Stimulated activated effector memory CD8-positive, alpha-beta T cell treated with anti-CD3 and anti-CD28 coated beads, Interleukin-12 subunit alpha, Interleukin-12 subunit beta, amount 100 ng/mL, for 72 hours (primary cell): Measurements from ENCODE around the gene KISS1R.
A peak's percentile ranks its signal among the peaks of the same experiment; 100 is the strongest.
"Not testable (repeated sequence)": the region's sequence is repeated elsewhere in the genome, so short reads cannot be mapped to it uniquely, and the experiment has no call there.

Experiments
- ATAC-seq: fragments of 150-1000 bp; cut with Tn5 transposase; 2 replicates; pipeline ENCODE4 v1.10.0; 2021
- DNase-seq, 2 donors: peaks; one replicate each; pipeline ENCODE4 v3.0.0; 2021 to 2022; ENCODE audit warnings: low spot score in 2 of 2
- H3K27ac Mint-ChIP-seq: one replicate; pipeline ENCODE4 v1.8.0; 2022; ENCODE audit warnings: mild to moderate bottlenecking, mixed read lengths
- H3K36me3 Mint-ChIP-seq: one replicate; pipeline ENCODE4 v1.8.0; 2022; ENCODE audit warnings: mild to moderate bottlenecking, mixed read lengths
- H3K4me1 Mint-ChIP-seq: one replicate; pipeline ENCODE4 v1.8.0; 2022; ENCODE audit warnings: mixed read lengths
- H3K4me3 Mint-ChIP-seq: one replicate; pipeline ENCODE4 v1.8.0; 2022; ENCODE audit warnings: mild to moderate bottlenecking, mixed read lengths
- H3K9me3 Mint-ChIP-seq: one replicate; pipeline ENCODE4 v1.8.0; 2022; ENCODE audit warnings: mixed read lengths

KISS1R gene

GRCh38 chr19:890831-891230 lies 26.3 kb upstream of the KISS1R start:
- Mint-ChIP-seq H3K4me1 (peaks cover 19% of the 10 kb centered on the region), H3K36me3 (peaks cover 60% of the 10 kb centered on the region), H3K9me3 (no peaks in the 10 kb centered on the region), H3K27ac (peak overlapping the region; percentile 72), H3K4me3 (peak overlapping the region; percentile 68)
- no peak for ATAC-seq
- no peak for DNase-seq

GRCh38 chr19:891421-892200 lies 25.5 kb upstream of the KISS1R start:
- Mint-ChIP-seq H3K36me3 (peaks cover 66% of the 10 kb centered on the region), H3K4me1 (peaks cover 24% of the 10 kb centered on the region), H3K27ac (peak overlapping the region; percentile 100), H3K4me3 (peak overlapping the region; percentile 87)
- not testable (repeated sequence) for ATAC-seq, DNase-seq, H3K9me3 Mint-ChIP-seq

DNA sequence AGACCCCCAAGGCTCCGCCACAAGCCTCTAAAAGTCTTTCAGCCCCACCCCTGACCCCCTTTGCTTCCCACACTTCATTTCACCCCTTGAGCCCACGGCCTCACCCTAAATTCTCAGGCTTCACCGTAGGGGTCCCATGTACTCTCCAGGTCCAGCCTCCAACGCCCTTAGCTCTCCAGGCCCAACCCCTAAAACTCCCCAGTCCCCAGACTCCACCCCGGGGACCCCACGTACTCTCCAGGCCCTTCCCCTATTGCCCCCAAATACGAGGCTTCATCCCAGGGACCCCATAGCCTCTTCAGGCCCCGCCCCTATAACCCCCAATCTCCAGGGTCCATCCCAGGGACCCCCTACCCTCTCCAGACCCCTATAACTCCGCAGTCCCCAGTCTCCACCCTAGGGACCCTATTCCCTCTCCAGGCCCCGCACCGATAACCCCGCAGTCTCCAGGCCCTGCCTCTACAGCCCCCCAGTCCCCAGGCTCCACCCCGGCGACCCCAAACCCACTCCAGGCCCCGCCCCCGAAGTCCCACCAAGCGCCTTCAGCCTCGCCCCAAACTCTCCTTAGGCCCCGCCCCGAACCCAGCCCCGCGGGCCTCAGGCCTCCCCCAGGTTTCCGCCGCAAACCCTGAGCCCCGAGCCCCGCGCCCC lies 24.8 kb upstream of the KISS1R start:
- no peaks in the 10 kb centered on the region for H3K9me3 Mint-ChIP-seq
- ATAC-seq, result peak; percentile 44
- peaks cover 66% of the 10 kb centered on the region for H3K36me3 Mint-ChIP-seq
- H3K4me3 Mint-ChIP-seq, result peak overlapping the region; percentile 87
- DNase-seq, result no peak
- peaks cover 28% of the 10 kb centered on the region for H3K4me1 Mint-ChIP-seq
- peak overlapping the region; percentile 100 for H3K27ac Mint-ChIP-seq

DNA sequence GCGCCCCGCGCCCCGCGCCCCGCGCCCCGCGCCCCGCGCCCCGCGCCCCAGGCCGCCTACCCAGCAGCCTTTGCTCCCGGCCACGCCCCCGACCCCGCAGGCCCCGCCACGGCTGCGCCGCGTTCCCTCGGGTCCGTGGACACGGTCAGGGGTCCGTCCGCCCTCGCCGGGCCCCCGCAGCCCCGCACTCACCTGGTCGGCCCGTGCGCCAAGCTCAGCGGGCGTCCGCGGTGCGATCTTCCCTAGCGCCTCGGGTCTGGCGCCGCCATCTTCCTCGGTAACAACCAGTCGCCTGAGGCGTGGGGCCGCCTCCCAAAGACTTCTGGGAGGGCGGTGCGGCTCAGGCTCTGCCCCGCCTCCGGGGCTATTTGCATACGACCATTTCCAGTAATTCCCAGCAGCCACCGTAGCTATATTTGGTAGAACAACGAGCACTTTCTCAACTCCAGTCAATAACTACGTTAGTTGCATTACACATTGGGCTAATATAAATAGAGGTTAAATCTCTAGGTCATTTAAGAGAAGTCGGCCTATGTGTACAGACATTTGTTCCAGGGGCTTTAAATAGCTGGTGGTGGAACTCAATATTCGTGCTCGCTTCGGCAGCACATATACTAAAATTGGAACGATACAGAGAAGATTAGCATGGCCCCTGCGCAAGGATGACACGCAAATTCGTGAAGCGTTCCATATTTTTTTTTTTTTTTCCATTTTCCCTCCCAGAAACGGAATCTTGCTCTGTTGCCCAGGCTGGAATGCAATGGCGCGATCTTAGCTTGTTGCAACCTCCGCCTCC lies 24.0 kb upstream of the KISS1R start, which contains the start of the genes MED16 and RNU6-9:
Gene MED16, minus strand, starts transcription at position 294 of the 796 bp plus-strand sequence. CDS start 2,056 bp downstream, outside the sequence.
Gene RNU6-9, plus strand, starts transcription at position 591 of the 796 bp plus-strand sequence.
- peak within 1 kb of the TSS; percentile 100 for H3K27ac Mint-ChIP-seq
- peaks cover 28% of the 10 kb centered on the region for H3K4me1 Mint-ChIP-seq
- no peaks in the 10 kb centered on the region for H3K9me3 Mint-ChIP-seq
- peaks cover 68% of the 10 kb centered on the region for H3K36me3 Mint-ChIP-seq
- peak; percentile 76 to 93 for DNase-seq
- ATAC-seq, result peak; percentile 93
- peak within 1 kb of the TSS; percentile 87 for H3K4me3 Mint-ChIP-seq

DNA sequence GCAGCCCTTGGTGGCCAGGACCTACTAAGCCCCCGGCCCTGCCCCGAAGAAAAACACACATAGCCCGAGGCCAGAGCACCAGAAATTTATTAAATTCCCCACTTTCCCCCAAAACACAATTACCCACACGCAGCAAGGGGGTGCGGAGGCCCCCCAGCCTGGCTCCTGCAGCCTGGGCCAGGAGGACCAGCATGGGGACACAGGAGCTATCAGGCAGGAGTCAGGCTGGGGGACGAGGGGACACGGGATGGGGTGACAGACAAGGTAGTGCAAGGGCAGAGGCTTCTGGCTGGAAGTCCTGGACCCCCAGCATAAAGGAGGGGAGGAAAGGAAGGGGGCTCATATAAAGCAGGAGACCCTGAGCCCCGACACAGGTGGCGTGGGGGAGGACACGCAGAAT lies 20.7 kb upstream of the KISS1R start:
- Mint-ChIP-seq H3K27ac (peak overlapping the region; percentile 26), H3K4me3 (no peak overlapping the region), H3K9me3 (no peaks in the 10 kb centered on the region), H3K36me3 (peaks cover 50% of the 10 kb centered on the region), H3K4me1 (peaks cover 21% of the 10 kb centered on the region)
- no peak for DNase-seq
- ATAC-seq, result no peak

- ATAC-seq (no peak), DNase-seq (no peak)
- H3K27ac Mint-ChIP-seq, result peak overlapping the region; percentile 26
- H3K9me3 Mint-ChIP-seq, result no peaks in the 10 kb centered on the region
- H3K4me1 Mint-ChIP-seq, result peaks cover 20% of the 10 kb centered on the region
- peaks cover 51% of the 10 kb centered on the region for H3K36me3 Mint-ChIP-seq
- H3K4me3 Mint-ChIP-seq, result no peak overlapping the region
Measured at GRCh38 chr19:896999-897398, 20.1 kb upstream of the KISS1R start.

DNA sequence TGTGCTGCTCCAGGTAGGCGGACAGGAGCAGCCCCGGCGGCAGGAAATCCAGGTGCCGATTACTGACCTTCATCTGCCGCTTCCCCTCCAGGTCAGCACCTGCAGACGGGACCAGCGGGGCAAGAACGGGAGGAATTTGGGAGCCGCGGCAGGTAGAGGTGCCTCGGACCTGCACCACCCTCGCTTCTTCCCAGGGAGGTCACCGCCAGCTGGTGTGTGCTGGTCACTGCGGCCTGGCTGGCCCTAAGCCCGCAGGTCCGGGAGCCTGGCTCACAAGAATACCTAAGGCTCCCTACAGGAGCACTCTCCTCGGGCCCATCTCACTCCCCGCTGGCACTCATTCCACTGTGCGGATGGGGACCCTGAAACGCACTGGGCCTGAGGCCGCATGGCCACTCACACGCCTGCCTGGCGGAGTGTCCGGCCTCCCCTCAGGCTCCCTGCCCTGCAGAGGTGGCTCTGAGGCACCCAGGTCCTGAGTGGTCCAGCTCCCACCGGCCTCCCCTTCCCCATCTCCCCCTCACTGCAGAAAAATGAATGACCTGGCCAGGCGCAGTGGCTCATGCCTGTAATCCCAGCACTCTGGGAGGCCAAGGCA lies 19.6 kb upstream of the KISS1R start:
- DNase-seq, result no peak
- no peak for ATAC-seq
- peaks cover 55% of the 10 kb centered on the region for H3K36me3 Mint-ChIP-seq
- H3K27ac Mint-ChIP-seq, result no peak overlapping the region
- peaks cover 15% of the 10 kb centered on the region for H3K4me1 Mint-ChIP-seq
- no peaks in the 10 kb centered on the region for H3K9me3 Mint-ChIP-seq
- H3K4me3 Mint-ChIP-seq, result no peak overlapping the region

DNA sequence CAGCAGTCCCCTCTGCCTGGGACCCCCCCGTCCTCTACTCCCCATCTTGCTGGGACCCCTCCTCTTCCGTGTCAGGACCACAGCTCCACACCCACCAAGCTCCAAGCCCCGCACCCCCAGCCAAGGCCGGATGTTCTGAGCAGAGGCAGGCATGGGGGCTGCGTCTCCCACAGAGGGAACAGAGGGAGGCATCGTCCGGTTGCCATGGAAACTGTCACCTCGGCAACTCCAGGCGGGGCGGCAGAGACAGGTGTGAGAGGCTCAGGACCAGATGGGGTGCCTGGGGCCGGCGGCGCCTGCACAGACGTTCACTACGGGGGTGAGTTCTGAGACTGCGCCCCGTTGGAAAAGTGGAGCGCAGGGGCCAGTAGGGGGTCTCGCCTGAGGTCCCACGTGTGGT lies 18.5 kb upstream of the KISS1R start:
- H3K4me1 Mint-ChIP-seq, result peaks cover 9% of the 10 kb centered on the region
- ATAC-seq, result peak; percentile 6
- no peak overlapping the region for H3K4me3 Mint-ChIP-seq
- H3K9me3 Mint-ChIP-seq, result no peaks in the 10 kb centered on the region
- H3K27ac Mint-ChIP-seq, result no peak overlapping the region
- DNase-seq, result no peak
- peaks cover 46% of the 10 kb centered on the region for H3K36me3 Mint-ChIP-seq

- H3K27ac Mint-ChIP-seq, result no peak overlapping the region
- H3K9me3 Mint-ChIP-seq, result no peaks in the 10 kb centered on the region
- peaks cover 15% of the 10 kb centered on the region for H3K4me1 Mint-ChIP-seq
- H3K36me3 Mint-ChIP-seq, result peaks cover 42% of the 10 kb centered on the region
- ATAC-seq (no peak), DNase-seq (no peak)
- no peak overlapping the region for H3K4me3 Mint-ChIP-seq
Measured at GRCh38 chr19:899336-900042, 17.6 kb upstream of the KISS1R start.

GRCh38 chr19:900043-900301 lies 17.2 kb upstream of the KISS1R start:
- Mint-ChIP-seq H3K4me3 (no peak overlapping the region), H3K9me3 (no peaks in the 10 kb centered on the region), H3K36me3 (peaks cover 46% of the 10 kb centered on the region), H3K4me1 (peaks cover 16% of the 10 kb centered on the region), H3K27ac (no peak overlapping the region)
- DNase-seq (no peak), ATAC-seq (peak; percentile 4)

DNA sequence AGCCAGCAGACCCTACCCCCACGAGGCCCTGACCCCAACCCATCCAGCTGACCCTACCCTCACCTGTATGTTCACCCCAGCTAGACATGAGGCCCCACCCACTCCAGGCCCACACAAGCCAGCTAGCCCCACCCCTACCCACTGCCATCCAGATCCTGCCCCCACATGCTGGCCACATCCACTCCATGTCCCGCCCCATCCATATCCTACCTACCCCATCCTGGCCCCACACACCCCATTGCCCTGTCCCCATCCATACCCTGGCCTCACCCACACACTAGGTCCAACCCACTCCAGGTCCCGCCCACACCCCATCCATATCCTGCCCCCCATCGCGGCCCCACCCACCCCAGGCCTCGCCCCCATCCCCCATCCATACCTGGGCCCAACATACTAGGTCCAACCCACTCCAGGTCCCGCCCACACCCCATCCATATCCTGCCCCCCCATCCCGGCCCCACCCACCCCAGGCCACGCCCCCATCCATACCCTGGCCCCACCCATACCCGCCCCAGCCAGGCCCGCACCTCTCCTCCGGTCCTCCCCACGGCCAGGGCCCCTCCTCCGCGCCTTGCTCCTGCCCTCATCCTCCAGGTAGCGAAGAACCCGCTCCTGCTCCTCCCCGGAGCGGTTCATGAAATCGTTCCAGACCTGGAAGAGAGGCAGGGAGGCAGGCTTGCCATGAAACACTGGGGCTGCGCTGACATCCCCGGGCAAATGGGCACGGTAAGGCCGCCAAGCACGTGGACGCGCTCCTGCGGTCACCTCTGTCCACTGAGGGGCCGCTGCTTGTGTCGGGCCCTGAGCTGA lies 16.6 kb upstream of the KISS1R start:
- H3K9me3 Mint-ChIP-seq, result no peaks in the 10 kb centered on the region
- no peak overlapping the region for H3K4me3 Mint-ChIP-seq
- H3K27ac Mint-ChIP-seq, result no peak overlapping the region
- H3K4me1 Mint-ChIP-seq, result peaks cover 16% of the 10 kb centered on the region
- H3K36me3 Mint-ChIP-seq, result peaks cover 51% of the 10 kb centered on the region
- DNase-seq, result no peak
- ATAC-seq, result peak; percentile 53

- Mint-ChIP-seq H3K9me3 (no peaks in the 10 kb centered on the region), H3K27ac (no peak overlapping the region), H3K4me1 (peaks cover 13% of the 10 kb centered on the region), H3K36me3 (peaks cover 49% of the 10 kb centered on the region), H3K4me3 (no peak overlapping the region)
- DNase-seq (no peak), ATAC-seq (no peak)
Measured at GRCh38 chr19:901216-902092, 15.7 kb upstream of the KISS1R start.

DNA sequence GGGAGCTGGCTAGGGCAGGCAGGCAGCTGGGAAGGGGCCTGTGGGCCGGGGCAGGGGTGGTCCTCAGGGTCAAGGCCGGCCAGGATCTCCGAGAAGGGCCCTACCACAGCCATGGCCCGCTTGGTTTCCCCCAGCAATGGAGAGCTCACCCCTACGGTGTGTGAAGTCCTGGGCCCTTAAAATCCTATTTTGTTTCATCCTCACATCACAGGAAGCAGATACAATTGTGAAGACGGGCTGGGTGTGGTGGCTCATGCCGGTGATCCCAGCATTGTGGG lies 15.1 kb upstream of the KISS1R start:
- no peaks in the 10 kb centered on the region for H3K9me3 Mint-ChIP-seq
- DNase-seq (no peak), ATAC-seq (no peak)
- H3K27ac Mint-ChIP-seq, result no peak overlapping the region
- peaks cover 8% of the 10 kb centered on the region for H3K4me1 Mint-ChIP-seq
- H3K4me3 Mint-ChIP-seq, result no peak overlapping the region
- peaks cover 48% of the 10 kb centered on the region for H3K36me3 Mint-ChIP-seq
